Thyroid gland (tissue), 4 donors: Measurements from ENCODE around the gene SPP2. TPM values are rescaled to one million over a fixed set of nuclear protein-coding genes. Genes with fewer than 3 reads are reported as not detected.
A peak's percentile ranks its signal among the peaks of the same experiment; 100 is the strongest.

Experiments used
- DNase-seq, 2 donors: peaks; one replicate each; pipeline ENCODE4 v3.0.0-alpha.2; 2019
- H3K27ac ChIP-seq, 3 donors: fragments of 200-600 bp; sonication (generic); 1 replicate in 2 of 3; 2 replicates in 1 of 3; pipeline ENCODE4 v1.5.1; 2016 to 2019; ENCODE audit warnings: mild to moderate bottlenecking in 1 of 3, moderate library complexity in 1 of 3
- H3K27me3 ChIP-seq: fragments of 200-600 bp; sonication (generic); one replicate; pipeline ENCODE4 v1.5.1; 2019
- H3K36me3 ChIP-seq, 2 donors: fragments of 200-600 bp; sonication (generic); one replicate each; pipeline ENCODE4 v1.5.1; 2016 to 2019
- H3K4me1 ChIP-seq, 2 donors: fragments of 200-600 bp; sonication (generic); one replicate each; pipeline ENCODE4 v1.5.1; 2017 to 2019
- H3K4me3 ChIP-seq, 3 donors: fragments of 200-600 bp; sonication (generic); replicated peaks in 1 of 3; 1 replicate in 2 of 3; 2 replicates in 1 of 3; pipeline ENCODE4 v1.5.1; 2016; ENCODE audit warnings: mild to moderate bottlenecking in 1 of 3
- H3K9me3 ChIP-seq: fragments of 200-600 bp; sonication (generic); one replicate; pipeline ENCODE4 v1.5.1; 2017
- CTCF ChIP-seq, 6 experiments: fragments of 200-600 bp in 3 of 6; fragments of 450-650 bp in 3 of 6; sonication (generic) in 3 of 6; IDR thresholded peaks; one replicate each; pipeline ENCODE4 v1.5.1; 2016 to 2019; ENCODE audit warnings: antibody characterized with exemption in 6 of 6, mild to moderate bottlenecking in 2 of 6, inconsistent platforms in 1 of 6, moderate library complexity in 1 of 6
- POLR2A ChIP-seq, 2 donors: fragments of 450-650 bp; IDR thresholded peaks; one replicate each; pipeline ENCODE4 v1.6.1; 2017; ENCODE audit warnings: antibody characterized with exemption in 2 of 2, mild to moderate bottlenecking in 2 of 2, moderate library complexity in 1 of 2
- WGBS, 2 donors: methylation state at CpG; one replicate each; pipeline ENCODE4 v1.1.5; 2017; 5-methylcytosine and 5-hydroxymethylcytosine counted together
- intact Hi-C: fragments of 100-400 bp; cut with DNase I; formaldehyde crosslinking; loops from one replicate; pipeline ENCODE4 v1.15.1; 2023
- total RNA-seq, 4 donors: library from RNA; depleted of rRNA; stranded (reverse); fragments of >200 nt; gene quantifications; one replicate each; pipeline ENCODE4 v1.2.3, GENCODE V29; 2016

The SPP2 gene
- total RNA-seq, 4 donors from 2014 or later, result not detected

- Histone ChIP-seq H3K9me3 (no peaks in the 10 kb centered on the region), H3K4me3 (no peak overlapping the region), H3K27ac (no peak overlapping the region), H3K27me3 (no peaks in the 10 kb centered on the region), H3K4me1 (peaks cover 10 to 12% of the 10 kb centered on the region in 2 donors), H3K36me3 (no peaks in the 10 kb centered on the region)
- intact Hi-C loops, result no loop called here
- no peak for TF ChIP-seq POLR2A (IDR thresholded peaks at IDR 0.05)
- WGBS, 2 donors, result 80% methylated on average over 7 of the region's 7 CpGs
- no peak for DNase-seq
Measured at GRCh38 chr2:234083572-234084348, 33.3 kb downstream of the SPP2 start.

GRCh38 chr2:234091432-234091879 is 41.0 kb downstream of the SPP2 start:
- Histone ChIP-seq H3K27me3 (no peaks in the 10 kb centered on the region), H3K36me3 (no peaks in the 10 kb centered on the region), H3K4me1 (peaks cover 10 to 16% of the 10 kb centered on the region in 2 donors), H3K9me3 (no peaks in the 10 kb centered on the region), H3K4me3 (no peak overlapping the region), H3K27ac (peak overlapping the region in 1 of 3 donors; percentile 31)
- 13 to 19% methylated on average over 5 of the region's 5 CpGs for WGBS, 2 donors
- peak in 1 of 2 donors; percentile 23 for DNase-seq
- TF ChIP-seq CTCF (IDR thresholded peaks at IDR 0.05), result no peak
- TF ChIP-seq POLR2A (IDR thresholded peaks at IDR 0.05), result no peak
- intact Hi-C loops, result no loop called here

- Histone ChIP-seq H3K36me3 (no peaks in the 10 kb centered on the region), H3K27me3 (no peaks in the 10 kb centered on the region), H3K27ac (peak overlapping the region in 1 of 3 donors; percentile 31), H3K9me3 (no peaks in the 10 kb centered on the region), H3K4me1 (peaks cover 10 to 16% of the 10 kb centered on the region in 2 donors), H3K4me3 (no peak overlapping the region)
- no peak for TF ChIP-seq CTCF (IDR thresholded peaks at IDR 0.05)
- no peak for TF ChIP-seq POLR2A (IDR thresholded peaks at IDR 0.05)
- no peak for DNase-seq
- intact Hi-C loops, result no loop called here
- WGBS, 2 donors, result 44 to 48% methylated on average over 7 of the region's 7 CpGs
Measured at GRCh38 chr2:234091883-234092282, 41.4 kb downstream of the SPP2 start.

GRCh38 chr2:234092344-234092743 is 41.8 kb downstream of the SPP2 start:
- intact Hi-C loops, result no loop called here
- Histone ChIP-seq H3K27me3 (no peaks in the 10 kb centered on the region), H3K4me1 (peaks cover 10 to 16% of the 10 kb centered on the region in 2 donors), H3K27ac (no peak overlapping the region), H3K9me3 (no peaks in the 10 kb centered on the region), H3K36me3 (no peaks in the 10 kb centered on the region), H3K4me3 (no peak overlapping the region)
- no peak for DNase-seq
- WGBS, 2 donors, result 88 to 92% methylated on average over 3 of the region's 3 CpGs
- no peak for TF ChIP-seq CTCF (IDR thresholded peaks at IDR 0.05)
- no peak for TF ChIP-seq POLR2A (IDR thresholded peaks at IDR 0.05)

GRCh38 chr2:234095301-234095700 is 44.8 kb downstream of the SPP2 start:
- Histone ChIP-seq H3K27ac (no peak overlapping the region), H3K4me3 (no peak overlapping the region), H3K4me1 (peaks cover 10 to 24% of the 10 kb centered on the region in 2 donors), H3K36me3 (no peaks in the 10 kb centered on the region), H3K9me3 (no peaks in the 10 kb centered on the region), H3K27me3 (no peaks in the 10 kb centered on the region)
- intact Hi-C loops, result no loop called here
- TF ChIP-seq CTCF (IDR thresholded peaks at IDR 0.05), result no peak
- TF ChIP-seq POLR2A (IDR thresholded peaks at IDR 0.05), result no peak
- no peak for DNase-seq
- WGBS, 2 donors, result 73 to 74% methylated on average over 5 of the region's 5 CpGs
